Neural cell (in vitro differentiated cells): ENCODE data around the gene SACM1L.

Experiments
- CTCF ChIP-seq: fragments of 450-650 bp; IDR thresholded peaks from 2 replicates; pipeline ENCODE4 v1.5.1; 2014; ENCODE audit warnings: antibody characterized with exemption, mild to moderate bottlenecking, moderate library complexity; ENCODE audit not compliant: poor library complexity, severe bottlenecking
- EP300 ChIP-seq: fragments of 450-650 bp; conservative IDR thresholded peaks from 2 replicates; pipeline ENCODE4 v1.6.1; 2014; ENCODE audit warnings: antibody characterized with exemption, mild to moderate bottlenecking, moderate library complexity; ENCODE audit not compliant: poor library complexity, severe bottlenecking
- EZH2 ChIP-seq: fragments of 200-600, 300-800 bp; shearing (Covaris generic), sonication (generic); IDR thresholded peaks from 2 replicates; pipeline ENCODE4 v1.6.1; 2014; ENCODE audit warnings: antibody characterized with exemption, low read length, borderline replicate concordance, mild to moderate bottlenecking; ENCODE audit not compliant: insufficient read depth, poor library complexity, severe bottlenecking
- MXI1 ChIP-seq: fragments of 450-650 bp; conservative IDR thresholded peaks from 2 replicates; pipeline ENCODE4 v1.6.1; 2014; ENCODE audit warnings: antibody characterized with exemption, mild to moderate bottlenecking; ENCODE audit not compliant: poor library complexity, severe bottlenecking
- RAD21 ChIP-seq: fragments of 450-650 bp; conservative IDR thresholded peaks from 2 replicates; pipeline ENCODE4 v1.6.1; 2014; ENCODE audit warnings: antibody characterized with exemption, mild to moderate bottlenecking, moderate library complexity
- REST ChIP-seq: IDR thresholded peaks from 2 replicates; pipeline ENCODE4 v1.6.1; 2012; ENCODE audit warnings: borderline replicate concordance
- SMC3 ChIP-seq: fragments of 450-650 bp; conservative IDR thresholded peaks from 2 replicates; pipeline ENCODE4 v1.6.1; 2014; ENCODE audit warnings: antibody characterized with exemption, mild to moderate bottlenecking, moderate library complexity; ENCODE audit not compliant: poor library complexity
- TAF1 ChIP-seq: IDR thresholded peaks from 2 replicates; pipeline ENCODE4 v1.6.1; 2012; ENCODE audit warnings: low read depth

GRCh38 chr3:45688882-45689786, at the start of gene SACM1L:
- TF ChIP-seq CTCF, result no peak
- TF ChIP-seq REST, result peak; percentile 67
- TF ChIP-seq SMC3, result no peak
- no peak for TF ChIP-seq EZH2
- TF ChIP-seq MXI1, result peak; percentile 72
- peak; percentile 89 for TF ChIP-seq TAF1
- no peak for TF ChIP-seq RAD21
- peak; percentile 60 for TF ChIP-seq EP300
